Nephron progenitor cell (in vitro differentiated cells): ENCODE measurements around the gene DKKL1.

ENCODE experiments used
- DNase-seq: peaks from one replicate; pipeline ENCODE4 v3.0.0; 2021
- H3K27ac Mint-ChIP-seq: 2 replicates; pipeline ENCODE4 v1.8.0; 2021; ENCODE audit warnings: mild to moderate bottlenecking, moderate library complexity, mixed read lengths
- H3K27me3 Mint-ChIP-seq: 2 replicates; pipeline ENCODE4 v1.8.0; 2021; ENCODE audit warnings: mild to moderate bottlenecking, low read depth, mixed read lengths; ENCODE audit not compliant: poor library complexity
- H3K36me3 Mint-ChIP-seq: 2 replicates; pipeline ENCODE4 v1.8.0; 2021; ENCODE audit warnings: low read depth, mixed read lengths
- H3K4me1 Mint-ChIP-seq: 2 replicates; pipeline ENCODE4 v1.8.0; 2021; ENCODE audit warnings: mixed read lengths
- H3K4me3 Mint-ChIP-seq: 2 replicates; pipeline ENCODE4 v1.8.0; 2021; ENCODE audit warnings: mild to moderate bottlenecking, moderate library complexity, mixed read lengths
- H3K9me3 Mint-ChIP-seq: 2 replicates; pipeline ENCODE4 v1.8.0; 2021; ENCODE audit warnings: mild to moderate bottlenecking, moderate library complexity, mixed read lengths
- TF ChIP-seq, protein P1 (sequence below): fragments of 200-600 bp; sonication (generic); IDR thresholded peaks from 2 replicates; pipeline ENCODE4 v1.5.0; 2021; ENCODE audit warnings: antibody characterized with exemption

The DKKL1 gene

DNA sequence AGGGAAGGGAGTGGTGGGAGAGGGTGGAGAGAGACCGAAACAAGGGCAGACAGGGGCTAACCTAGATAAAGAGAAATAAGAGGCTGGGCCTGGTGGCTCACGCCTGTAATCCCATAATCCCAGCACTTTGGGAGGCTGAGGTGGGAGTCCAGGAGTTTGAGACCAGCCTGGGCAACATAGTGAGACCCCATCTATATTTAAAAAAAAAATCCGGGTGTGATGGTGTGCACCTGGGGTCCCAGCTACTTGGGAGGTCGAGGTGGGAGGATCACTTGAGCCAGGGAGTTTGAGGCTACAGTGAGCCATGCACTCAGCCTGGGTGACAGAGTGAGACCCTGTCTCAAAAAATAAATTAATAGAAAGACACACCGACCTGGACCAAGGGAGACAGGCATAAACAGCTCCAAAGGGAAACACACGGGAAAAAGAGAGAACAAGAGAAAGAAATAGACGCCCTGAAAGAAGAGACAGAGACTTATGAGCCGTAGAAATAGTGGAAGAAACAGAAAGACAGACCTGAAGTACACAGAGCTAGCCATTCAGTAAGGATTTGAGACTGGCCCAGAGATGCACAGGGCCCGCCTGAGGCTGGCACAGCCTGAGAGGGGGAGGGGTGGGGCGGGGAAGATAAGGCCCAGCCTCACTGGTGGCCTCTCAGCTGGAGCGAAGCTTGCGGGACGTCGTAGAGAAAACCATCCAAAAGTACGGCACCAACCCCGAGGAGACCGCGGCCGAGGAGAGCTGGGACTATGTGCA, 26.2 kb upstream of the DKKL1 start:
- Mint-ChIP-seq H3K4me3 (peak overlapping the region; percentile 76), H3K27me3 (peaks cover 14% of the 10 kb centered on the region), H3K4me1 (peaks cover 63% of the 10 kb centered on the region), H3K27ac (no peak overlapping the region), H3K9me3 (peaks cover 4% of the 10 kb centered on the region), H3K36me3 (peaks cover 33% of the 10 kb centered on the region)
- TF ChIP-seq, protein P1, sequence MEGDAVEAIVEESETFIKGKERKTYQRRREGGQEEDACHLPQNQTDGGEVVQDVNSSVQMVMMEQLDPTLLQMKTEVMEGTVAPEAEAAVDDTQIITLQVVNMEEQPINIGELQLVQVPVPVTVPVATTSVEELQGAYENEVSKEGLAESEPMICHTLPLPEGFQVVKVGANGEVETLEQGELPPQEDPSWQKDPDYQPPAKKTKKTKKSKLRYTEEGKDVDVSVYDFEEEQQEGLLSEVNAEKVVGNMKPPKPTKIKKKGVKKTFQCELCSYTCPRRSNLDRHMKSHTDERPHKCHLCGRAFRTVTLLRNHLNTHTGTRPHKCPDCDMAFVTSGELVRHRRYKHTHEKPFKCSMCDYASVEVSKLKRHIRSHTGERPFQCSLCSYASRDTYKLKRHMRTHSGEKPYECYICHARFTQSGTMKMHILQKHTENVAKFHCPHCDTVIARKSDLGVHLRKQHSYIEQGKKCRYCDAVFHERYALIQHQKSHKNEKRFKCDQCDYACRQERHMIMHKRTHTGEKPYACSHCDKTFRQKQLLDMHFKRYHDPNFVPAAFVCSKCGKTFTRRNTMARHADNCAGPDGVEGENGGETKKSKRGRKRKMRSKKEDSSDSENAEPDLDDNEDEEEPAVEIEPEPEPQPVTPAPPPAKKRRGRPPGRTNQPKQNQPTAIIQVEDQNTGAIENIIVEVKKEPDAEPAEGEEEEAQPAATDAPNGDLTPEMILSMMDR, result no peak
- no peak for DNase-seq

DNA sequence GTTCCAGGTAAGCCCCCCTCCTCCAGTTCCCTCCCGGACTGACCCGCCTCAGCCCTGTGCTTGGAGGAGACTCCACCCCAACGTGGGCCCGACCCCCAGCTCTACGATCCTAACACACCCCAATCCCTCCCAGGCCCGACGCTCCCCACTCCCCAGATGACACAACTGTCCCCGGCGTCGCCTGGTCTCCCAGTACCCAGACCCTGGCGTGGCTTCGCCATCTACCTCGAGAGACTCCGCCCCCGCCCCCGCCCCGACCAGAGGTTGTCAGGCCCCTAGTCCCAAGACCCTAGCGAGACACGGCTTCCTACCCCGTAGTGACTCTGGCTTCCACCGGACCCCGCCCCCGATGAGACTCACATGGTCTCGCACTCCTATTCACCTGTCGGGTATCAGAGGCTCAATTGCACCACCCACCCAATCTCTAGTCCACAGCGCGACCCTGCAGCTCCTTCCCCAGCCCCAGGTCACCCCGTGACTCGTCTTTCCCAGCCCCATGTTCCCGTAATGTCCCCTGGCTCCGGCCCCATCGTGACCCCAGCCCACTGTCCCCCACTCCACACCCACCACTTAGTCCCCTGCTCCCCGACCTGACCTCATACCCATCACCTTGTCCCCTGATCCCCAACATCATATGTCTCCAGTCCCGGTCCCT, 25.5 kb upstream of the DKKL1 start:
- H3K27ac Mint-ChIP-seq, result no peak overlapping the region
- TF ChIP-seq, protein P1, result no peak
- H3K9me3 Mint-ChIP-seq, result peaks cover 4% of the 10 kb centered on the region
- peaks cover 40% of the 10 kb centered on the region for H3K36me3 Mint-ChIP-seq
- DNase-seq, result peak; percentile 49
- H3K4me1 Mint-ChIP-seq, result peaks cover 65% of the 10 kb centered on the region
- H3K4me3 Mint-ChIP-seq, result peak overlapping the region; percentile 76
- H3K27me3 Mint-ChIP-seq, result peaks cover 15% of the 10 kb centered on the region

DNA sequence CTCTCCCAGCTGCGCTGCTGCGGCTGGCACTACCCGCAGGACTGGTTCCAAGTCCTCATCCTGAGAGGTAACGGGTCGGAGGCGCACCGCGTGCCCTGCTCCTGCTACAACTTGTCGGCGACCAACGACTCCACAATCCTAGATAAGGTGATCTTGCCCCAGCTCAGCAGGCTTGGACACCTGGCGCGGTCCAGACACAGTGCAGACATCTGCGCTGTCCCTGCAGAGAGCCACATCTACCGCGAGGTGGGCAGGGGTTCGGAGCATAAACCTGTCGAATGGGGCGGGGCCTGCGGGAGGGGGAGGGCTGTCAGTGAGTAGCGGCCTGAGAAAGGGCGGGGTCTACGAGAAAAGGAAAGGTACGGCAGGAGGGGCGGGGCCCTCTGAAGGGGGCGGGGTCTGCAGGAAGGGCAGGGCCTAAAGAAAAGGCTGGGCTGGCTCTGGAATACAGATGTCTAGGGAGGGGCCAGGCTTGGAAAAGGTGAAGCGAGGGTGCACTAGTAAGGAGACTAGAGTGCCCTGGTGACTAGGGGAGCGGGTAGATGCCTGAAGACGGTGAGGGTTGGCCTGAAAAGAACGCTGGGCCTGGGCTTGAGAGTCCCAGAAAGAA, 24.9 kb upstream of the DKKL1 start:
- TF ChIP-seq, protein P1, result no peak
- peaks cover 46% of the 10 kb centered on the region for H3K36me3 Mint-ChIP-seq
- peaks cover 60% of the 10 kb centered on the region for H3K4me1 Mint-ChIP-seq
- peaks cover 4% of the 10 kb centered on the region for H3K9me3 Mint-ChIP-seq
- peak overlapping the region; percentile 94 for H3K27ac Mint-ChIP-seq
- peak overlapping the region; percentile 76 for H3K4me3 Mint-ChIP-seq
- DNase-seq, result peak; percentile 95
- H3K27me3 Mint-ChIP-seq, result peaks cover 17% of the 10 kb centered on the region

DNA sequence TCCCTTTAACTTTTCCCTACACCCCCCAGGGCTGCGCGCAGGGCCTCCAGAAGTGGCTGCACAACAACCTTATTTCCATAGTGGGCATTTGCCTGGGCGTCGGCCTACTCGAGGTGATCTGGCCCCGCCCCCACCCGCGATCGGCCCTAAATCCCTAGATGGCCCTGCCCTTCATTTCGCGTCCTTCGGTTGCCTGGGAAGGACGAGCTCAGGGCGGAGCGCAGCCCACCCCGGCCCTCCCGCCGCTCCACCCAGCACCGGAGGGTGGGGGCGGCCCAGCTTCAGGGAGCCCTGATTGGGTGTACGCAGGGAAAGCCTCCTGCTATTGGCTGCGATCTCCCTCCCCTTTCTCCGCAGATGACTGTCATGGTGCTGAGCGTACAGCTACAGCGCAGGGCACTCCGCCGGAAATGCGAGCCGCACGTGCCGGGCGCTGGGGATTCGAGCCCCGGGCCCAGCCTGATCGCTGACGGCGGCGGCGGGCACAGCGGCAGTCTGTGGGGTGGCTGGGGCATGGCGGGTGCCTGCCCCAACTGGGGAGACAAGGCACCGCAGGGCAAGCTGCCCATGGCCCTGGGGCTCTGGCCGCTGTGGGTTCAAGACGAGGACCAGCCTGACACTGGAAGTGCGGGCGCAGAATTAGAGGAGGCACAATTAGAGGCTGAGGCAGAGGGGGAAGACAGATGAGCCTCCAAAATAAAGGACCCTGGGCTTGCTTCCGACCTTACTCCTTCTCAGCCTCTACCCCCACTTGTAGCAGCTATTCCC, 24.2 kb upstream of the DKKL1 start:
- Mint-ChIP-seq H3K9me3 (peaks cover 4% of the 10 kb centered on the region), H3K27ac (no peak overlapping the region), H3K4me3 (peak overlapping the region; percentile 76), H3K27me3 (peaks cover 20% of the 10 kb centered on the region), H3K4me1 (peaks cover 58% of the 10 kb centered on the region), H3K36me3 (peaks cover 53% of the 10 kb centered on the region)
- TF ChIP-seq, protein P1, result no peak
- DNase-seq, result peak; percentile 85

DNA sequence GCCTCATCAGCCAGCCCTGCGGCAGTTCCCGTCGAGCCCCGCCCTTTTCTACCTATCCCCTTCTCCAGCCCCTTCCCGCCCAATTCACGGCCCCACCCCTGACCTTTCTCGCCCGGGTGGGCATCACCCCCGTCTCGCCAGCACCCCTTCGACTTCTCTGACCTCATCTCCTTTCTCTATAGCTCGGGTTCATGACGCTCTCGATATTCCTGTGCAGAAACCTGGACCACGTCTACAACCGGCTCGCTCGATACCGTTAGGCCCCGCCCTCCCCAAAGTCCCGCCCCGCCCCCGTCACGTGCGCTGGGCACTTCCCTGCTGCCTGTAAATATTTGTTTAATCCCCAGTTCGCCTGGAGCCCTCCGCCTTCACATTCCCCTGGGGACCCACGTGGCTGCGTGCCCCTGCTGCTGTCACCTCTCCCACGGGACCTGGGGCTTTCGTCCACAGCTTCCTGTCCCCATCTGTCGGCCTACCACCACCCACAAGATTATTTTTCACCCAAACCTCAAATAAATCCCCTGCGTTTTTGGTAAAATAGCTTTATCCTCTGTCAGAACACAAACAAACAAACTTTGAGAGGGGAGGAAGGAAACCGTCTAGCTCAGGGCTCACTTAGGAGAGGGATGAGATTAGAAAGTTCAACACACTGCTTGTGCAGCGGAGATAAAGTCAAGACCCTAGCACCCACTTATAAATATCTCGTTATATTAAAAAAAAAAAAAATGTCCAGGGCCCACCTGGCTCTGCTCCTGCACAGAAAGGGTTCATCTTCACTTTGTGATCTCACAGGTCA, 23.4 kb upstream of the DKKL1 start:
- H3K4me3 Mint-ChIP-seq, result peak overlapping the region; percentile 13
- peaks cover 58% of the 10 kb centered on the region for H3K4me1 Mint-ChIP-seq
- H3K27me3 Mint-ChIP-seq, result peaks cover 20% of the 10 kb centered on the region
- DNase-seq, result peak; percentile 69
- peaks cover 4% of the 10 kb centered on the region for H3K9me3 Mint-ChIP-seq
- peak overlapping the region; percentile 40 for H3K27ac Mint-ChIP-seq
- TF ChIP-seq, protein P1, result no peak
- H3K36me3 Mint-ChIP-seq, result peaks cover 55% of the 10 kb centered on the region
